CD4-positive, alpha-beta T cell treated with Interleukin-15 for 4 hours (primary cell): ENCODE data around the gene GALNT18.

Source experiments
- DNase-seq: peaks from one replicate; pipeline ENCODE4 v3.0.0-alpha.2; 2020; ENCODE audit warnings: low spot score

GALNT18 gene

GRCh38 chr11:11306855-11307254 lies 314.9 kb downstream of the GALNT18 start:
- no peak for DNase-seq

DNA sequence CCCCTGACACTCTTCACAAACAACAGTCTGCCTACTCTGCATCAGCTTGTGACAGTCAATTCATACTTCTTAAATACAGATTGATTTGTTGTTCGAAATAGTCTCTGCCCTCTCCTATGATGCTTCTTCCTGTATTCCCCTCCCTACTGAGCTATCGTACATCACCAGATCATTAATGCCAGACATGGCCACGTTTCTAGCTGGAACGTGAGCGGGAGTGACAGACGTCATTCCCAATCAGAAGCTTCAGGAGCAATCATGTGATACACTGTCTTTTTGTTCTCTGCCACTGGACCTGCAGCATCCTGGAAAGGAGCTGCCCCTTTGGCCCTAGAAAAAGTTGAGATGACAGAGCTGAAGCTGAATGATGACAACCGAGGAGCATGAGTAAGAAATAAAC lies 317.3 kb downstream of the GALNT18 start:
- no peak for DNase-seq

DNA sequence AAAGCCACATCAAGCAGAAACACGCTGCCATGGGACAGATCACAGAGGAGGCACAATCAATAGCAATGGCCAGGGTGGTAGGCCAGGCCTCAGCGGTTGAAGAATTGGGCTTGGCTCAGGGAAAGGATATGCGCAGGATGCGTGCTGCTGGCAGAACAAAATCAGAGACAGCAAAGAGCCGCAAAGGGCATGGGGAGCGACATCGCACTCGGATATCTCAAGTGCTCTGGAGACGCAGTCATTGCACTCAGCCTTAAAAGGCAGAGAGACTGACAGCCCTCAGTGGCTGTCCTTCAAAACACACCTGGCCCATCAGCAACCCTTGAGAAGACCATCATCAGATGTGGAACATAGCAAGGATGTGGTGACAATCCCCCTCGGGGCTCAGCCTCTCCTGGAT lies 319.2 kb downstream of the GALNT18 start:
- DNase-seq = no peak

DNA sequence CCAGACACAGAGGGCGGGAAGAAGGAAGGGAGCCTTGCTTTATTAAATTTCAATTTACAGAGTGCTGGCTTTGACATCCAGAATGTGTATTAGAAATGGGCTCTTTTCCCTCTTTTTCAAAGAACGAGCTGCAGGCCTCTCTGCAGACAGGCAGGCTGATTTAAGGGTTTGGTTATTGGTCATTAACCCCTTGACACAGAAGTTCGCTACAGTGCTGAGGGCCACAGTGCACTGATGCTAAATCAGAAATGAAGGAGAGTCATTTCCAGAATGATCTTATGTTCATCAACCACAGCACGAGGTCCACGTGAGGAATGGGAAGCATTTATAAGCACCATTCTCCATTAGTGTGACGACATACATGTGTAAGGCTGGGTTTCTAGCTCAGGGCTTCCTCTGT lies 320.6 kb downstream of the GALNT18 start:
- no peak for DNase-seq

- no peak for DNase-seq
These were observed 324.2 kb downstream of the GALNT18 start for GRCh38 chr11:11297578-11297977.

DNA sequence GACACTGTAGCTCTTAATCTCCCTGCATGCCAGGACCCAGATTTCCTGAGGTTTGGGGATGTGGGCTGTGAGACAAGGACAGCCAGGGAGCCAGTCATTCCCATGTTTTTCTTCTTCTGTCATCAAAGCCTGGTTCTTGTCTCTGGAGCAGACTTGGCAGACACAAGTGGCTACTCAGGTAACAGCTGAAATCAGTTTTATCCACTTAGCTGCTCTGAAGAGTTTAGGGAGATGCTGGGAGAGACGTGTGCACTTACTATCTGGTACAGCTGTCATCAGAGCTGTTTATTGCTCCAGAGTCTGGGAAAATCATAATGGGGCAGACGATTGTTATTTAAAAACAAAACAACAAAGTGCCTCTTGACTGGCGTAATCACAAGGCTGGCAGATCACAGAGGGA lies 325.4 kb downstream of the GALNT18 start:
- no peak for DNase-seq

DNA sequence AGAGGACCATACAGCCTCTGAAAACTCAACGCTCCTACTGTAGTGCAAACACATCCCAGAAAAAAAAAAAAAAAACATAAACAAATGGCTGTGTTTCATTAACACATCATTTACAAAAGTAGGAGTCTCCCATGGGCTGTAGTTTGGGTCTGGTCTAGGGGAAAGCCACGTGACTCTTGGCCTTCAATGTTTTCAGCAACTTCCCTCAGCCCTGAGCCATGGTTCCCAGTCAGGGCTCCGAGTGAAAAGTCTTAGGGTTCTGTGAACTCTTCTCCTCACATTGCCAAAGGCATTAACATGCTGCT lies 327.3 kb downstream of the GALNT18 start:
- no peak for DNase-seq

DNA sequence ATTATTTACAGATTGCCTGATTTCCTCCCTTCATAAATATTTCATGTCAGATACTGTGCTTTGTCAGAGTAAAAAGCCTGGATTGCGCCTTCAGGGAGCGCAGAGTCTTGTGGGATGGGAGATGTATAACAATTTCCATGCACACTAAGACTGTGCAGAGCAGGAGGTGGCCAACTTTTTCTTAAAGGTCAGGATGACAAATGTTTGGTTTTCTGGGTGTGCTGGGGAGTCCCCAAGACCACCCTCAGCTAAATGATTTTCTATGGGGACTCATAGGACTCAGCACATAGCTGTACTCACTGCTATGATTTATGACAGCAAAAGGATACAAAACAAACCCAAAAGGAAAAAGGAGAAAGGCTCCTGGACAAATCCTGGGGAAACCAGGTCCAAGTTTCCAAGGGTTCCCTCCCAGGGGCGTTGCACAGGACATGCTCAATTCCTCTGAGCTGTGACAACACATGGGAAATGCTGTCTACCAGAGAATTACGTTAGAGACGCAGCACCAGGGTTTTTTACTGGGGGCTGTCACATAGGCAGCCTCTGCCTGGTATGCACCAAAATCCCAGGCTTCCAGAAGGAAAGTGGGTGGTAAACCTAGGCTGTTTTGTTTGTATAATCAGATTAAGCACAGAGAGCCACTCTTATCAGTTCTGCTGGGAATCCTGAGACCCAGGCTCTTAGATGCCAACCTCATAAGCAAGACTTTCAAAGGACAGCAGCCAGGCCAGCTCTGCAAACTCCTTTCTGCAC lies 327.8 kb downstream of the GALNT18 start:
- DNase-seq = no peak

GRCh38 chr11:11292839-11293238 lies 329.0 kb downstream of the GALNT18 start:
- no peak for DNase-seq

DNA sequence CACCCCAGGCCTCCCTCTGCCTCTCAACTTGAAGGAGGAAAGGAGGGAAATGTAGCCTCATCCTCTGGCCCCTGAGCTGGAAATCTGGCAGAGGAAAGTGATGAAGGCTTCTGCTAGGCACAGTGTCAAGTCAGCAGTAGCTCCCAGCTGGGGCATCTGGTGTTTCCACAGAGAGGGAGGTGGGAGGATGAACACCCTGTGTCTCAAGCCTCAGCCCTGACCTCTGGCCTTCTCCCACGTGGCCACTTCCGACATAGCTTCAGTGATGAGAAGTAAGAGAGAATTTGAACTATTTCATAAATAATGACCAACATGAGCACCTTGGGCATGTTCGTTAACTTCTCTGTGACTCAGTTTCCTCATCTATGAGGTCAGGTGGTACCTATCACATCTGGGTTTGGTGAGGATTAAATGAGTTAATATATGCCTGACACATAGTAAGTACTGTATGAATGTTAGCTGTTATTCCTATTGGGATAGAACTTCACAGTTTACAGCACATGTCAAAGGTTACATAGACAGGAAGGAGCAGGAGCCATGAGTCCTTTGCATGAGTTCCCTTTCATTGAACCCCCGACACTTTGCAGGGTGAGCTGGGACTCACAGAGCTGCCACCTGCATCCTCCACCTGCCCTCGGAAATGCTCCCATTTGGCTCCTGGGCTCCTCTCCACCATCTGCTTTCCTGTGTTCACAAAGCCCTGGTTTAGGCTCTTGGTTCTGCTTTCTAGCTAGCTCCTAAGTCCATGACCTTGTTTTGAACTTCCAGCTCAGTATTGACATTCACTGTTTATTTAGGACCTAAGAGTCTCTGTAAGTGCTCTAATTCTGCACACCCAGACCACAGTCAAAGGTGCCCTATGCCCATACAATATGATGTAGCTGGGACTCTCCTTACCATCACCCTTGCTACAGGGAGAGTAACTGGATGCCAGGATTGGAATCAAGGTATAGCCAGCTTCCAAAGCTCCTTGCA lies 330.5 kb downstream of the GALNT18 start:
- no peak for DNase-seq

- no peak for DNase-seq
These were observed 331.5 kb downstream of the GALNT18 start for GRCh38 chr11:11290354-11290753.

GRCh38 chr11:11289669-11290068 lies 332.1 kb downstream of the GALNT18 start:
- no peak for DNase-seq

DNA sequence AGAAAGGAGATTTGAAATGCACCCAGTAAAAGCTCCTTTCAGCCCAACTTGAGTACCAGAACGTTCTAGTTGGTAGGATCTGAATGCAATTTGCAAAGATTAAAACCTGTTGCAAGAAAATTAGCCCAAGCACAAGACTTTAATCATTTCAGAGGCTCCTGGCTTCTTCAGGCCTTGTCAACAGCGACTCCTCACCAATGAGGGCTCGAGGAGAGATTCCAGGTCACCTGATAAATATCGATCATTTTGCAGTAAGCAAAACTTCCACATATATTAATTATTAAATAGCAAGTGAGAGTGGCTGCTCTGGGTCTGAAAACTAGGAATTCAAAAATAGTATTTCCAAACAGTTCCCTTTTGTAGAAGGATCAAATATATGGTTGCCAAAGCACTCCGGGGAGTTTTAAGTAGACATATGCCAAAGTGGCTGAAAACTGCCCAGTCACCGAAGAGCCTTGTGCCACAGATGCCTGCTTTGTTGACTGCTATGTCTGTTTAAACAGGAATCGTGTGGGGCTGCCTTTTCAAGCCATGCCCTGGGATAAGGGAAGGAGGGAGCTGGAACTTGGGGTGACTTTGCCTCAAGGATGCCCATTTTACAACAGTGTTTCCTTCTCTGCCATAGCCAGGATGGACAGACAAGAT lies 332.7 kb downstream of the GALNT18 start:
- DNase-seq = no peak

GRCh38 chr11:11284481-11284880 lies 337.3 kb downstream of the GALNT18 start:
- no peak for DNase-seq

DNA sequence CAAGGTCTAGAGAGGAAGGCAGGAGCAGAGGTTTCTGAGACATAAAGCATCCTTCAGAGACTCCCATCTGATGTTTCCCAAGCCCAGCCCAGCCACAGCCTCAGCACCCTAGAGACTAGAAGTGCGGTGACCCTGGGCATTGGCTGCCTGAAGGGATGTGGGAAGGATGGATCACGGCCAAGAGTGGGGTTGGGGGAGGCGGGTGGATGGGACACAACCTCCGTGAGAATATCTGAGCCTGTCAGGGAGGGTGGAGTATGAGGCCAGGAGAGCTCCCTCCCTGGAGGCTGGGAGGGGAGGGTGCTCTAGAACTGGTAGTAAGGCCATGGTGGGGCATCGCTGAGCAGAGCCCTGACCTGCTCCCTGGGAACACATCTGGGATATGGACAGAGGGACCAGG lies 340.2 kb downstream of the GALNT18 start:
- DNase-seq = no peak

- DNase-seq = no peak
These were observed 341.0 kb downstream of the GALNT18 start for GRCh38 chr11:11280826-11281225.

- DNase-seq = no peak
These were observed 341.7 kb downstream of the GALNT18 start for GRCh38 chr11:11279956-11280689.

- no peak for DNase-seq
These were observed 349.6 kb downstream of the GALNT18 start for GRCh38 chr11:11272254-11272653.

- no peak for DNase-seq
These were observed 351.5 kb downstream of the GALNT18 start for GRCh38 chr11:11270236-11270775.

- DNase-seq = no peak
These were observed 353.1 kb downstream of the GALNT18 start for GRCh38 chr11:11268706-11269105.

GRCh38 chr11:11268119-11268518 lies 353.7 kb downstream of the GALNT18 start:
- no peak for DNase-seq

DNA sequence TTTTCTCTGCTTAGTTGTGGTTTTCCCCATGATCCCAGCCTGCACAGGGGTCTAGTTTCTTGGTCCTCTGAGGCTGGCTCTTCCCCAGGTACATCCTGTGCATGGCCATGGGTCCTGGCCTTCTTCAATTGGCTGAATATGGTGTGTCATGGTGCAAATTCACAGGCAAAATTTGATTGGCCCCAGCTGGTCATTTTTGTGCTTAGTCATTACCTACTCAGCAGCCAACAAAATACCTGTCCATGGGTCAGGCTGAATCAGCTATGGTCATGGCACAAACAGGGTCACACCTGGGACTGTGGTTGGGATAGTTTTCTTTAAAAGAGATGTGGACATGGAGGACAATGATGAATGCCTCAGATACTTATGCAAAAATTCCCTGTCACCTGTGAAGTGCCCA lies 354.5 kb downstream of the GALNT18 start:
- DNase-seq = no peak
